CD4-positive, CD25-positive, alpha-beta regulatory T cell (primary cell): ENCODE results near the gene FREM1. TPM values are rescaled to one million over a fixed set of nuclear protein-coding genes. Genes with fewer than 3 reads are reported as not detected.

ENCODE experiments used
- ATAC-seq, 2 donors: fragments of 150-1000 bp; cut with Tn5 transposase; one replicate each; pipeline ENCODE4 v1.10.0; 2021; ENCODE audit warnings: low read depth in 2 of 2, moderate number of reproducible peaks in 2 of 2, moderate library complexity in 1 of 2
- DNase-seq, 3 donors: peaks; one replicate each; pipeline versions ENCODE4 v3.0.0 to v3.0.0-alpha.2; 2012 to 2022; ENCODE audit warnings: mixed read lengths in 1 of 3
- H3K27ac ChIP-seq: one replicate; pipeline ENCODE4 v1.7.0; 2013; ENCODE audit warnings: mild to moderate bottlenecking, low read length; ENCODE audit not compliant: insufficient read depth, poor library complexity, severe bottlenecking
- H3K27me3 ChIP-seq: one replicate; pipeline ENCODE4 v1.7.0; 2013; ENCODE audit warnings: low read length; ENCODE audit not compliant: control insufficient read depth, insufficient read depth
- H3K36me3 ChIP-seq: one replicate; pipeline ENCODE4 v1.7.0; 2013; ENCODE audit warnings: mild to moderate bottlenecking, low read length, moderate library complexity; ENCODE audit not compliant: control insufficient read depth, insufficient read depth
- H3K4me1 ChIP-seq: 2 replicates; pipeline ENCODE4 v1.7.0; 2013; ENCODE audit warnings: mild to moderate bottlenecking, low read length; ENCODE audit not compliant: insufficient read depth, control insufficient read depth, poor library complexity, severe bottlenecking
- H3K4me3 ChIP-seq: one replicate; pipeline ENCODE4 v1.7.0; 2013; ENCODE audit warnings: low read depth, mild to moderate bottlenecking, low read length, moderate library complexity
- H3K9me3 ChIP-seq, 2 experiments: 1 replicate in 1 of 2; 2 replicates in 1 of 2; pipeline ENCODE4 v1.7.0; 2013; ENCODE audit warnings: low read length in 2 of 2, mild to moderate bottlenecking in 1 of 2, moderate library complexity in 1 of 2; ENCODE audit not compliant: control insufficient read depth in 2 of 2
- H3K27ac Mint-ChIP-seq, 3 donors: one replicate each; pipeline ENCODE4 v1.8.0; 2020 to 2022; ENCODE audit warnings: mild to moderate bottlenecking in 3 of 3, mixed read lengths in 3 of 3, moderate library complexity in 2 of 3
- H3K27me3 Mint-ChIP-seq: one replicate; pipeline ENCODE4 v1.8.0; 2022; ENCODE audit warnings: mild to moderate bottlenecking, mixed read lengths
- H3K36me3 Mint-ChIP-seq: one replicate; pipeline ENCODE4 v1.8.0; 2020; ENCODE audit warnings: mixed read lengths
- H3K4me1 Mint-ChIP-seq, 4 donors: one replicate each; pipeline ENCODE4 v1.8.0; 2020 to 2022; ENCODE audit warnings: mixed read lengths in 4 of 4, mild to moderate bottlenecking in 1 of 4
- H3K4me3 Mint-ChIP-seq, 4 donors: one replicate each; pipeline ENCODE4 v1.8.0; 2020 to 2022; ENCODE audit warnings: mild to moderate bottlenecking in 4 of 4, mixed read lengths in 4 of 4, moderate library complexity in 3 of 4
- H3K9me3 Mint-ChIP-seq, 7 donors: one replicate each; pipeline ENCODE4 v1.8.0; 2020 to 2022; ENCODE audit warnings: mixed read lengths in 7 of 7, mild to moderate bottlenecking in 3 of 7, moderate library complexity in 2 of 7
- polyA plus RNA-seq, 4 donors: library from polyadenylated mRNA; unstranded; fragments of 300-500 nt; fragmentation: Illumina TruSeq; gene quantifications; one replicate each; pipeline ENCODE4 v1.2.3, GENCODE V29; 2021
- total RNA-seq: library from RNA; stranded (reverse); gene quantifications from one replicate; pipeline ENCODE4 v1.2.3, GENCODE V29; 2022

FREM1 gene, protein sequence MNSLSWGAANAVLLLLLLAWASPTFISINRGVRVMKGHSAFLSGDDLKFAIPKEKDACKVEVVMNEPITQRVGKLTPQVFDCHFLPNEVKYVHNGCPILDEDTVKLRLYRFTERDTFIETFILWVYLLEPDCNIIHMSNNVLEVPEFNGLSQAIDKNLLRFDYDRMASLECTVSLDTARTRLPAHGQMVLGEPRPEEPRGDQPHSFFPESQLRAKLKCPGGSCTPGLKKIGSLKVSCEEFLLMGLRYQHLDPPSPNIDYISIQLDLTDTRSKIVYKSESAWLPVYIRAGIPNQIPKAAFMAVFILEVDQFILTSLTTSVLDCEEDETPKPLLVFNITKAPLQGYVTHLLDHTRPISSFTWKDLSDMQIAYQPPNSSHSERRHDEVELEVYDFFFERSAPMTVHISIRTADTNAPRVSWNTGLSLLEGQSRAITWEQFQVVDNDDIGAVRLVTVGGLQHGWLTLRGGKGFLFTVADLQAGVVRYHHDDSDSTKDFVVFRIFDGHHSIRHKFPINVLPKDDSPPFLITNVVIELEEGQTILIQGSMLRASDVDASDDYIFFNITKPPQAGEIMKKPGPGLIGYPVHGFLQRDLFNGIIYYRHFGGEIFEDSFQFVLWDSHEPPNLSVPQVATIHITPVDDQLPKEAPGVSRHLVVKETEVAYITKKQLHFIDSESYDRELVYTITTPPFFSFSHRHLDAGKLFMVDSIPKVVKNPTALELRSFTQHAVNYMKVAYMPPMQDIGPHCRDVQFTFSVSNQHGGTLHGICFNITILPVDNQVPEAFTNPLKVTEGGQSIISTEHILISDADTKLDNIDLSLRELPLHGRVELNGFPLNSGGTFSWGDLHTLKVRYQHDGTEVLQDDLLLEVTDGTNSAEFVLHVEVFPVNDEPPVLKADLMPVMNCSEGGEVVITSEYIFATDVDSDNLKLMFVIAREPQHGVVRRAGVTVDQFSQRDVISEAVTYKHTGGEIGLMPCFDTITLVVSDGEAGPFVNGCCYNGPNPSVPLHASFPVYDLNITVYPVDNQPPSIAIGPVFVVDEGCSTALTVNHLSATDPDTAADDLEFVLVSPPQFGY (N-terminal part only)
- total RNA-seq (0.67 TPM), polyA plus RNA-seq (not detected)

GRCh38 chr9:14909961-14910805 lies at the start of gene FREM1:
FREM1 (minus strand) TSS chr9:14910428; CDS start chr9:14868977, 41,451 bp downstream.
- H3K36me3 Mint-ChIP-seq, result no peaks in the 10 kb centered on the region
- ATAC-seq, result no peak
- no peaks in the 10 kb centered on the region for H3K36me3 ChIP-seq
- H3K27me3 ChIP-seq, result peaks cover 4% of the 10 kb centered on the region
- no peaks in the 10 kb centered on the region for H3K4me1 ChIP-seq
- H3K9me3 ChIP-seq, result no peaks in the 10 kb centered on the region
- H3K9me3 Mint-ChIP-seq, result peaks cover 0 to 3% (median 0%) of the 10 kb centered on the region in 7 donors
- no peak within 1 kb of the TSS for H3K27ac ChIP-seq
- no peaks in the 10 kb centered on the region for H3K4me1 Mint-ChIP-seq
- H3K27ac Mint-ChIP-seq, result no peak within 1 kb of the TSS
- H3K4me3 Mint-ChIP-seq, result no peak within 1 kb of the TSS
- H3K4me3 ChIP-seq, result no peak within 1 kb of the TSS
- no peak for DNase-seq
- H3K27me3 Mint-ChIP-seq, result no peaks in the 10 kb centered on the region

- no peak overlapping the region for H3K4me3 Mint-ChIP-seq
- ATAC-seq, result peak in 1 of 2 donors; percentile 31
Observed at GRCh38 chr9:14958989-14959388, 48.8 kb upstream of the FREM1 start.

GRCh38 chr9:14957109-14957508 lies 46.9 kb upstream of the FREM1 start:
- no peak overlapping the region for H3K4me3 Mint-ChIP-seq
- Histone ChIP-seq H3K9me3 (no peaks in the 10 kb centered on the region), H3K27me3 (no peaks in the 10 kb centered on the region), H3K27ac (no peak overlapping the region), H3K4me1 (no peaks in the 10 kb centered on the region), H3K36me3 (no peaks in the 10 kb centered on the region), H3K4me3 (no peak overlapping the region)
- no peak for DNase-seq
- H3K4me1 Mint-ChIP-seq, result peaks cover 0 to 19% (median 4%) of the 10 kb centered on the region in 4 donors
- peaks cover 0 to 8% (median 4%) of the 10 kb centered on the region in 7 donors for H3K9me3 Mint-ChIP-seq
- no peaks in the 10 kb centered on the region for H3K36me3 Mint-ChIP-seq
- no peak overlapping the region for H3K27ac Mint-ChIP-seq
- peaks cover 4% of the 10 kb centered on the region for H3K27me3 Mint-ChIP-seq
- ATAC-seq, result no peak

More at GRCh38 chr9:14958989-14959388, 48.8 kb upstream of the FREM1 start:
- Histone ChIP-seq H3K4me1 (no peaks in the 10 kb centered on the region), H3K36me3 (no peaks in the 10 kb centered on the region), H3K9me3 (no peaks in the 10 kb centered on the region), H3K27me3 (no peaks in the 10 kb centered on the region), H3K27ac (no peak overlapping the region), H3K4me3 (no peak overlapping the region)
- no peaks in the 10 kb centered on the region for H3K27me3 Mint-ChIP-seq
- DNase-seq, result peak in 1 of 3 donors; percentile 26
- H3K4me1 Mint-ChIP-seq, result peaks cover 0 to 19% (median 5%) of the 10 kb centered on the region in 4 donors
- H3K27ac Mint-ChIP-seq, result no peak overlapping the region
- no peaks in the 10 kb centered on the region for H3K36me3 Mint-ChIP-seq
- H3K9me3 Mint-ChIP-seq, result peaks cover 0 to 7% (median 2%) of the 10 kb centered on the region in 7 donors

DNA sequence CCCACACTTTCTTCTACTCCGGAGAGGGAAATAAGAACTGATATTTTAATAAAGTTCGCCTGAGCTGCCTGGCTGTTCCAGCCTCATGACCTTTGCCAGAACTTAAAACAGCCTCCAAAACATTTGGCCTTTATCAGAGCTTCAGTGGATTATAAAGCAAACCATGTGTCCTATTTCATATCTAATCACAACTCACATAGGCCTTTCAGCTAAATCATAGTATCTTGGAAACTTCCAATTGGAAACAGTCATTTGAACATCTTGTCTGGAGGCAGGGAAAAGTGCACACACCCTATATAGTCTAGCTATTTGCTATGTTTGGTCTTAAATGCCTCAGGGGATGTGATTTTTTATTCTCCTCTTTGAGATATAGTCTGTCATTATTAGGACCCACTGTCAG lies 46.0 kb upstream of the FREM1 start:
- no peaks in the 10 kb centered on the region for H3K36me3 ChIP-seq
- Mint-ChIP-seq H3K27me3 (peaks cover 4% of the 10 kb centered on the region), H3K4me3 (no peak overlapping the region), H3K4me1 (peaks cover 0 to 12% (median 2%) of the 10 kb centered on the region in 4 donors), H3K9me3 (peaks cover 0 to 8% (median 4%) of the 10 kb centered on the region in 7 donors), H3K36me3 (no peaks in the 10 kb centered on the region), H3K27ac (no peak overlapping the region)
- no peak overlapping the region for H3K4me3 ChIP-seq
- H3K27me3 ChIP-seq, result no peaks in the 10 kb centered on the region
- ATAC-seq (no peak), DNase-seq (no peak)
- H3K4me1 ChIP-seq, result no peaks in the 10 kb centered on the region
- no peak overlapping the region for H3K27ac ChIP-seq
- no peaks in the 10 kb centered on the region for H3K9me3 ChIP-seq

GRCh38 chr9:14945351-14945750 lies 35.1 kb upstream of the FREM1 start:
- no peaks in the 10 kb centered on the region for H3K36me3 Mint-ChIP-seq
- H3K27ac Mint-ChIP-seq, result no peak overlapping the region

DNA sequence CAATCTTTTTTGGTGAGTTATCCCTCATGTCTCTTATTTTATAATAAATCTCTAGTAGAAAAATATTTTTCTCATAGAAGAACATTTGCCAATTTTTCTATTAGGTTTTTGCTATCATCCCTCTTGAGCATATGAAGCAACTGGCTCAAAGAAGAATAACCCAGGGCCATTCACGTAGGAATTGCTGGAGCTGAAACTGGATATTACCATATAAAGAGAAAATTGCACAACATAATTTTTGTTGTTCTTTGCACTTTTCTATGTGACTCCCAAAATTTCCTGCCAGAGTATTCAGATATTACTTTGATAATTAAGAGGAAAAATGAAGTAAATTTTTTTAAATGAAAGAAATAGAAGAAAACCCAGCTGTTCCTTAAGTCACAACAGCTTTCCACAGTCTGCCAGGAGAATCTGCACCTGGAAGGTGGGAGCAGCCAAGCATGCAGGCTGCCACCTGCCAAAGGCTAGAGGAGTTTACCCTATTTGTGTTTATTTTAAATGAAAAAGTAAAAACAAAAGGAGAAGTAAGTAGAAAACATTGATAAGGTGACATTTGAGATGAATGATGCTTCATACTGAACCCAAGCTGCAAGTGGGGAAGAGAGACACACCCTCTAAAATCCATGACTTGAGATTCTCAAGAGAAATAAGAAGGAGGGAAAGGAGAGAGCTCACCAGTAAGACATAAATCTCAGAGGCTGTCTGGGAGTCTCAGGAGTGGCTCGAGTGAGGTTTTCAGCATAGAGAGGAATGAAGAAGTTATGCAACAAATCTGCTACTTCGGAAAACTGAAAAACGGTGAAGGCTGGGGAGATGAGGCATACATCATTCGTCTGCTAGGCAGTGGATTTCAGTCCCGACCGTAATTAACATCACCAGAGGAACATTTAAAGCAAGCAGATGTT lies 31.5 kb upstream of the FREM1 start:
- no peaks in the 10 kb centered on the region for H3K36me3 ChIP-seq
- H3K27ac ChIP-seq, result no peak overlapping the region
- Mint-ChIP-seq H3K9me3 (peaks cover 0 to 2% (median 0%) of the 10 kb centered on the region in 7 donors), H3K4me3 (no peak overlapping the region), H3K27ac (no peak overlapping the region), H3K27me3 (peaks cover 10% of the 10 kb centered on the region), H3K4me1 (no peaks in the 10 kb centered on the region), H3K36me3 (no peaks in the 10 kb centered on the region)
- H3K27me3 ChIP-seq, result peaks cover 2% of the 10 kb centered on the region
- H3K9me3 ChIP-seq, result no peaks in the 10 kb centered on the region
- H3K4me1 ChIP-seq, result no peaks in the 10 kb centered on the region
- DNase-seq (no peak), ATAC-seq (no peak)
- no peak overlapping the region for H3K4me3 ChIP-seq

More at GRCh38 chr9:14945351-14945750, 35.1 kb upstream of the FREM1 start:
- H3K4me1 Mint-ChIP-seq, result no peaks in the 10 kb centered on the region
- no peak for DNase-seq
- no peak overlapping the region for H3K4me3 ChIP-seq
- H3K27me3 ChIP-seq, result peaks cover 2% of the 10 kb centered on the region
- H3K27ac ChIP-seq, result no peak overlapping the region
- no peaks in the 10 kb centered on the region for H3K9me3 ChIP-seq
- H3K4me1 ChIP-seq, result no peaks in the 10 kb centered on the region
- H3K27me3 Mint-ChIP-seq, result peaks cover 10% of the 10 kb centered on the region
- no peak overlapping the region for H3K4me3 Mint-ChIP-seq
- peaks cover 0 to 4% (median 0%) of the 10 kb centered on the region in 7 donors for H3K9me3 Mint-ChIP-seq
- no peaks in the 10 kb centered on the region for H3K36me3 ChIP-seq
- ATAC-seq, result no peak
